Ectodermal cell (in vitro differentiated cells): ENCODE results near the gene PIBF1.

ENCODE experiments used
- H3K27ac ChIP-seq: 2 replicates; pipeline ENCODE4 v1.7.0; 2013; ENCODE audit warnings: mild to moderate bottlenecking, low read depth, low read length; ENCODE audit not compliant: insufficient read depth, poor library complexity, severe bottlenecking
- H3K27me3 ChIP-seq: 2 replicates; pipeline ENCODE4 v1.7.0; 2013; ENCODE audit warnings: mild to moderate bottlenecking, low read length; ENCODE audit not compliant: insufficient read depth, control insufficient read depth, poor library complexity, severe bottlenecking
- H3K36me3 ChIP-seq: one replicate; pipeline ENCODE4 v1.7.0; 2013; ENCODE audit warnings: low read length; ENCODE audit not compliant: control insufficient read depth, insufficient read depth
- H3K4me1 ChIP-seq: one replicate; pipeline ENCODE4 v1.7.0; 2013; ENCODE audit warnings: low read length; ENCODE audit not compliant: control insufficient read depth, insufficient read depth
- H3K4me3 ChIP-seq: 2 replicates; pipeline ENCODE4 v1.7.0; 2013; ENCODE audit warnings: low read depth, low read length, control low read depth; ENCODE audit not compliant: insufficient read depth
- H3K9me3 ChIP-seq: 2 replicates; pipeline ENCODE4 v1.7.0; 2013; ENCODE audit warnings: mild to moderate bottlenecking, low read length, moderate library complexity; ENCODE audit not compliant: control insufficient read depth
- WGBS, 2 experiments: methylation state at CpG; one replicate each; pipeline ENCODE4 v1.1.7; 2013; ENCODE audit warnings: missing lambda C conversion rate in 2 of 2; 5-methylcytosine and 5-hydroxymethylcytosine counted together

The PIBF1 gene

GRCh38 chr13:72960114-72960513 is 178.2 kb downstream of the PIBF1 start:
- no peak overlapping the region for H3K27ac ChIP-seq
- no peaks in the 10 kb centered on the region for H3K27me3 ChIP-seq
- H3K36me3 ChIP-seq = no peaks in the 10 kb centered on the region
- no peaks in the 10 kb centered on the region for H3K4me1 ChIP-seq
- 96 to 100% methylated on average over 3 to 4 of the region's 4 CpGs for WGBS, 2 experiments
- H3K9me3 ChIP-seq = no peaks in the 10 kb centered on the region
- H3K4me3 ChIP-seq = no peak overlapping the region

GRCh38 chr13:72960541-72960940 is 178.6 kb downstream of the PIBF1 start:
- Histone ChIP-seq H3K27ac (no peak overlapping the region), H3K27me3 (no peaks in the 10 kb centered on the region), H3K9me3 (no peaks in the 10 kb centered on the region), H3K4me3 (no peak overlapping the region), H3K4me1 (no peaks in the 10 kb centered on the region), H3K36me3 (no peaks in the 10 kb centered on the region)

GRCh38 chr13:72963762-72964161 is 181.8 kb downstream of the PIBF1 start:
- H3K4me1 ChIP-seq = no peaks in the 10 kb centered on the region
- H3K27ac ChIP-seq = no peak overlapping the region
- H3K9me3 ChIP-seq = no peaks in the 10 kb centered on the region
- 93 to 100% methylated on average over 1 of the region's 1 CpG for WGBS, 2 experiments
- H3K27me3 ChIP-seq = no peaks in the 10 kb centered on the region
- H3K36me3 ChIP-seq = no peaks in the 10 kb centered on the region
- H3K4me3 ChIP-seq = no peak overlapping the region

- no peaks in the 10 kb centered on the region for H3K4me1 ChIP-seq
- no peaks in the 10 kb centered on the region for H3K36me3 ChIP-seq
- H3K27me3 ChIP-seq = no peaks in the 10 kb centered on the region
- 100% methylated on average over 1 of the region's 2 CpGs; no CpG with 5 or more reads in 1 of the 2 experiments for WGBS, 2 experiments
- H3K27ac ChIP-seq = no peak overlapping the region
- no peak overlapping the region for H3K4me3 ChIP-seq
- H3K9me3 ChIP-seq = no peaks in the 10 kb centered on the region
Observed at GRCh38 chr13:72970301-72970880, 188.5 kb downstream of the PIBF1 start.

- H3K9me3 ChIP-seq = no peaks in the 10 kb centered on the region
- H3K27me3 ChIP-seq = no peaks in the 10 kb centered on the region
- 100% methylated on average over 2 of the region's 5 CpGs; no CpG with 5 or more reads in 1 of the 2 experiments for WGBS, 2 experiments
- H3K4me3 ChIP-seq = no peak overlapping the region
- no peak overlapping the region for H3K27ac ChIP-seq
- no peaks in the 10 kb centered on the region for H3K36me3 ChIP-seq
- H3K4me1 ChIP-seq = no peaks in the 10 kb centered on the region
Observed at GRCh38 chr13:72970956-72971355, 189.0 kb downstream of the PIBF1 start.

GRCh38 chr13:72973234-72973633 is 191.3 kb downstream of the PIBF1 start:
- Histone ChIP-seq H3K9me3 (no peaks in the 10 kb centered on the region), H3K4me1 (no peaks in the 10 kb centered on the region), H3K4me3 (no peak overlapping the region), H3K27ac (no peak overlapping the region), H3K27me3 (no peaks in the 10 kb centered on the region), H3K36me3 (no peaks in the 10 kb centered on the region)
- WGBS, 2 experiments = 100% methylated on average over 1 of the region's 1 CpG; no CpG with 5 or more reads in 1 of the 2 experiments

- Histone ChIP-seq H3K4me1 (no peaks in the 10 kb centered on the region), H3K27ac (no peak overlapping the region), H3K9me3 (no peaks in the 10 kb centered on the region), H3K4me3 (no peak overlapping the region), H3K27me3 (no peaks in the 10 kb centered on the region), H3K36me3 (no peaks in the 10 kb centered on the region)
- 88 to 89% methylated on average over 4 to 5 of the region's 5 CpGs for WGBS, 2 experiments
Observed at GRCh38 chr13:72983085-72983768, 201.3 kb downstream of the PIBF1 start.

- Histone ChIP-seq H3K9me3 (no peaks in the 10 kb centered on the region), H3K27ac (no peak overlapping the region), H3K36me3 (no peaks in the 10 kb centered on the region), H3K27me3 (no peaks in the 10 kb centered on the region), H3K4me1 (no peaks in the 10 kb centered on the region), H3K4me3 (no peak overlapping the region)
- WGBS, 2 experiments = 88 to 100% methylated on average over 1 of the region's 1 CpG
Observed at GRCh38 chr13:72985610-72986009, 203.7 kb downstream of the PIBF1 start.

DNA sequence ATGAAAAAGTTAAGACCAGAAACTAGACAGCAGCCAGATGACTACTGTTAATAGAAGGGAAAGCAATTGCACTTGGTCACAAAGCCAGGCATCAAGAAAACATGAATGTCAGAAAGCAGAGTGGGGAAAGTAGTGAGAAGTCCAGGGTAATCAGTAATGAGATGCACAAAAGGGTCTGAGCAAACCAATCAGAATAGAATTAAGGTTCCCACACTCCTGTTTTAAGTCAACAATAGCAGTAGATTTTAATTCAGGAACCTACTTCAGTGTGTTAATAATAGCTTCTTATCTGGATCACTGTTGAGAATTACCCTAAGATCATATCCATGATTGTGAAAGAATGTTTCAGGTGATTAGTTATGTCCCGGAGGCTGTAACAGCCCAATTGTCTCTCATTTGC is 204.3 kb downstream of the PIBF1 start:
- Histone ChIP-seq H3K27me3 (no peaks in the 10 kb centered on the region), H3K36me3 (no peaks in the 10 kb centered on the region), H3K9me3 (no peaks in the 10 kb centered on the region), H3K4me1 (no peaks in the 10 kb centered on the region), H3K4me3 (no peak overlapping the region), H3K27ac (no peak overlapping the region)
- 100% methylated on average over 1 of the region's 1 CpG; no CpG with 5 or more reads in 1 of the 2 experiments for WGBS, 2 experiments

DNA sequence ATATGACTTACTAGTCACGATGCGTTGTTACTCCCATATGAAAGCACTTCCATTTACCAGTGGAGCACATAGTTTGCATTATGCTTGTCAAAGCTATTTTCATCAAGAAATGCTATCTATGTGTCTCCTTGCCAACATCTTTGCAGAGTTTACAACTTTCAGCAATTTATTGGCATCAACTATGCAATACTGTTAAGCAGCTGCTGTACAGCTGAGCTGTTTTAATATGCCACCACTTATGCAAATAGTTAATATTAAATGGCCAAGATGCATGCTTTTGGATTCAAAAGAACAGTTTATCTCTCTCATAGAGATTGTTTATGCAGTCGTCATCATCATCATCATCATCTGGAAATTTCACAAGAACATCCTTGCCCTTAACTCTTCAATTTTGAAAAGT is 209.0 kb downstream of the PIBF1 start:
- Histone ChIP-seq H3K9me3 (no peaks in the 10 kb centered on the region), H3K27ac (no peak overlapping the region), H3K4me3 (no peak overlapping the region), H3K36me3 (no peaks in the 10 kb centered on the region), H3K4me1 (no peaks in the 10 kb centered on the region), H3K27me3 (no peaks in the 10 kb centered on the region)
- 76 to 87% methylated on average over 3 of the region's 3 CpGs for WGBS, 2 experiments
